ENCODE measurements around the gene AKAP6. TPM values are rescaled to one million over a fixed set of nuclear protein-coding genes. Genes with fewer than 3 reads are reported as not detected.

AKAP6 gene, protein sequence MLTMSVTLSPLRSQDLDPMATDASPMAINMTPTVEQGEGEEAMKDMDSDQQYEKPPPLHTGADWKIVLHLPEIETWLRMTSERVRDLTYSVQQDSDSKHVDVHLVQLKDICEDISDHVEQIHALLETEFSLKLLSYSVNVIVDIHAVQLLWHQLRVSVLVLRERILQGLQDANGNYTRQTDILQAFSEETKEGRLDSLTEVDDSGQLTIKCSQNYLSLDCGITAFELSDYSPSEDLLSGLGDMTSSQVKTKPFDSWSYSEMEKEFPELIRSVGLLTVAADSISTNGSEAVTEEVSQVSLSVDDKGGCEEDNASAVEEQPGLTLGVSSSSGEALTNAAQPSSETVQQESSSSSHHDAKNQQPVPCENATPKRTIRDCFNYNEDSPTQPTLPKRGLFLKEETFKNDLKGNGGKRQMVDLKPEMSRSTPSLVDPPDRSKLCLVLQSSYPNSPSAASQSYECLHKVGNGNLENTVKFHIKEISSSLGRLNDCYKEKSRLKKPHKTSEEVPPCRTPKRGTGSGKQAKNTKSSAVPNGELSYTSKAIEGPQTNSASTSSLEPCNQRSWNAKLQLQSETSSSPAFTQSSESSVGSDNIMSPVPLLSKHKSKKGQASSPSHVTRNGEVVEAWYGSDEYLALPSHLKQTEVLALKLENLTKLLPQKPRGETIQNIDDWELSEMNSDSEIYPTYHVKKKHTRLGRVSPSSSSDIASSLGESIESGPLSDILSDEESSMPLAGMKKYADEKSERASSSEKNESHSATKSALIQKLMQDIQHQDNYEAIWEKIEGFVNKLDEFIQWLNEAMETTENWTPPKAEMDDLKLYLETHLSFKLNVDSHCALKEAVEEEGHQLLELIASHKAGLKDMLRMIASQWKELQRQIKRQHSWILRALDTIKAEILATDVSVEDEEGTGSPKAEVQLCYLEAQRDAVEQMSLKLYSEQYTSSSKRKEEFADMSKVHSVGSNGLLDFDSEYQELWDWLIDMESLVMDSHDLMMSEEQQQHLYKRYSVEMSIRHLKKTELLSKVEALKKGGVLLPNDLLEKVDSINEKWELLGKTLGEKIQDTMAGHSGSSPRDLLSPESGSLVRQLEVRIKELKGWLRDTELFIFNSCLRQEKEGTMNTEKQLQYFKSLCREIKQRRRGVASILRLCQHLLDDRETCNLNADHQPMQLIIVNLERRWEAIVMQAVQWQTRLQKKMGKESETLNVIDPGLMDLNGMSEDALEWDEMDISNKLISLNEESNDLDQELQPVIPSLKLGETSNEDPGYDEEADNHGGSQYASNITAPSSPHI (N-terminal part only)
- polyA plus RNA-seq (ENCODE audit: insufficient read length in 3 of 3): 1 to 10 TPM; 2.0 to 3.3 (median 2.7) TPM

DNA sequence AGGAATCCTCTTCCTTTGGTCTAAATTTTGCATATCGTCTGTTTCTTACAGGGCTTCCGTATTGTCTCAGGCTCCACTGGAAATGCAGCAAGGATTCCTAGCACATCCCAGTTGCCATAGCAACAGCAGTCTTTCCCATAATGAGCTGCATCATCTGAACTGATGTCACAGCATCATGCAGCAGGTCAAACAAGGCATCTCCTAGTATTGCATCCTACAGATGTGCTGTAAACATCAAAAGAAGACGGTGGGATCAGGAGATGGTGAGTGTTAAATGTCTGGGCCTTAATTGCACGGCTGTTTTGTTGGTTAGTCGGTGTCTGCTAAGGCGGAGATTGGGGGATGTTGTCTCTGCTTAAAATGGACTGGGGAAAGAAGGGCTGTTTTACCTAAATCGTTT, at the start of gene AKAP6:
TSS of gene AKAP6 (plus strand) at position 153 of the 400 bp plus-strand sequence. CDS start 104,196 bp downstream, outside the sequence.
- no peak for DNase-seq (ENCODE audit: low read depth in 3 of 3, low spot score in 2 of 3)

DNA sequence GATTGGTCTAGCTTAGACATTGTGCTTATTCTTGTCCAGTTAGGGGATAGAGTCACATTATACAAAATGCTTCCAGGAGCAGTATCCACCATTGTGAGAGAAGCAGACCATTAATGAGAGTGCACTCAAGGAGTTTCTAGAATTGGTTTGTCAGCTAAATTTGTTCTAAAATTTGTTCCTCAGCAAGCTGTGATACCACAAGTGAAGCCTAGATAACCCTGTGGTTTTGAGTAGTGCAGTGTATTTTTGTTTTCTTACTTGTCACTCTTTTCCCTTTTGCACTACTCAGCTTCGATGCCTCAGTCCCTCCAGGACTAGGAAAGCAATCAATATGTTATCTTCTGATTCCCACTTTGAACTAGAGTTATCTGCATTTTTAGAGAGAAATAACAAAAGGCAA, 42.5 kb upstream of the AKAP6 start:
- no peak for DNase-seq (ENCODE audit: low read depth in 3 of 3, low spot score in 2 of 3)

DNA sequence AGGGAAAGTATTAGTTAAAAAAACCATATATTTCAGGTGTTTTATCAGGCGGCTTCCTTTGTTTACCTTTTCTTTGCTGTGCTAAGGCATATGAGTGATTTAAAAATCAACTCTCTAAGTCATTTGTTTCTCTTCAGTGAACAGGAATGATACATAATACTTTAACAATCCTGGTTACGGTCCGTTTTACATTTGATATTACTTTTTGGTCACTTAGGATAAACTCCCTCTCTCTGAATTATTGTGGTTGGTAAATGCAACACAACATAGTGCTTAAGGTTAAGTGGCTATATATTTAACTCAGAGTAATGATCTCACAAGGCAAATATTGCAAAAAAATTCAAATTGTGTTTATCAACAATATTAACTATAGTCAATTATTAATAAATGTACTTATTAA, 32.7 kb upstream of the AKAP6 start:
- no peak for DNase-seq (ENCODE audit: low read depth in 3 of 3, low spot score in 2 of 3)

DNA sequence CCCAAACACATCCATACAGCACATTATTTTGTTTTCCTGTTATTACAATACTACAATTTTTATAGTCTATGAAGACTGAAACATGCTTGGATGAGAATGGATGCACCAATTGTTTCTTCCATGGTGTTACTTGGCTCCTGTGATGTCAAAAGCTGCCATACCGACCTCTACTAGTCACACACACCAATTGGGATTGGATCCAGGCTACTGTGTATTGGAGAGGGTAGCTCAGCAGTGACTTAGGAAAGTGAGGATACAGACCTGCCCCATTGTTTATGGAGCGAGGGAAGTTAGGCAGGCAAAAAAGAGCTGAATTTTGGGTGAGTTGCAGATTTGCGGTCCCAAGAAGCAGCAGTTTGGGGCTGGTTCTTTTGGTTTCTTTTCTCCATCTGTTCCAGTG, 30.8 kb upstream of the AKAP6 start:
- no peak for DNase-seq (ENCODE audit: low read depth in 3 of 3, low spot score in 2 of 3)

DNA sequence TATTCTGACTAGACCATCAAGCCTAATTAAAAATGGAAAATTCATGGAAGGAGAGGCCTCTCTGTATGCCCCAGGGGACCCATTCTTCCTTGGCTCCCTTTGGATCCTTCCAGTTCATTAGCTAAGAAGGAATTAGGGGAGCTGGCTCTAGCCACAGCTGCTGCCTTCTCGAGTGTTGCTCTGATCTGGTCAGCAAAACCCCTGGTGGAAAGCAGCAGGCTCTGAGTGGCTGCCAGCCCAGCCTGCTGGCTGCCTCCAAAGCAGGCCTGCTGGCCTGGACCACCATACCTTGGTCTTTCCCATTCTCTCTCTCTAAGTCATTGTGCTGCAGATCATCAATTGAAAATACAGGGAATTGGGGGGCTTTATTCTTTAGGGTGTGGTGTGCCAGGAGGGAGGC, 29.0 kb upstream of the AKAP6 start:
- no peak for DNase-seq (ENCODE audit: low read depth in 3 of 3, low spot score in 2 of 3)

DNA sequence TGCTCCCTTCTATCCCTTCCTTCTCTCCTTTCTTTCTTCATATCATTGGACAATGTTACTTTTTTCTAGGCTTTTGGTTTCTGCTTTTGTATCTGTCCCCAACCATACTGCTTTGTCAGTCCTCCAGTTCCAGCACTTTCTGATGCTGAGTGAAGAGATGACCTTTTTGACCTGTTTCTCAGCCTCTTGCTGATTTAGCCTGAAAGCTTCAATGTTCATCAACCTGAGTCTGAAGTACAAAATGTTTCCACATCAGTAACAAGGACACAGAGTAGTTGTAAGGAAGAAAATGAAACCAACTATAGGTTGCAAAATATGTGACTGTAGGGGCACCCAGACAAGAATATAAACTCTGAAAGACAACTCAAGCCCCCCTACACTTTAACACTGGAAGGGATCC, 25.2 kb upstream of the AKAP6 start:
- DNase-seq (ENCODE audit: low read depth in 3 of 3, low spot score in 2 of 3): no peak

DNA sequence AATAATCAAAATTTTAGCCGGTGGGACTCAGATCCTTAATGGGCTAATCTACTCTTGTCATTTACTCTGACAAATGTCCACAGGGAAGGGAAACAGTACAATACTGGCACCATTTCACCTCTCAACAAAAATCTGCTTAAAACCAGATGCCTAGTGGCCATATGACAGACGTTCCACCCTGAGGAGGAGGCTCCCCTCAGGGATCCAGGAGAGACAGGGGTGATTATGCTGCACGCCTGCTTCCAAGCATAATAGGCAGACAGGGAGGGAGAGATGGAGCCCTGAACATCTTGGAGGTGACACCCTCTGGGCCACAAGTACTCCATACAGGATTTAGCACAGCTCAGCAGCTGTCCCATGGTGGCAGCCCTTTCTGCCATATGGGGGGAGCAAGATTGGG, 24.8 kb upstream of the AKAP6 start:
- DNase-seq (ENCODE audit: low read depth in 3 of 3, low spot score in 2 of 3): no peak

DNA sequence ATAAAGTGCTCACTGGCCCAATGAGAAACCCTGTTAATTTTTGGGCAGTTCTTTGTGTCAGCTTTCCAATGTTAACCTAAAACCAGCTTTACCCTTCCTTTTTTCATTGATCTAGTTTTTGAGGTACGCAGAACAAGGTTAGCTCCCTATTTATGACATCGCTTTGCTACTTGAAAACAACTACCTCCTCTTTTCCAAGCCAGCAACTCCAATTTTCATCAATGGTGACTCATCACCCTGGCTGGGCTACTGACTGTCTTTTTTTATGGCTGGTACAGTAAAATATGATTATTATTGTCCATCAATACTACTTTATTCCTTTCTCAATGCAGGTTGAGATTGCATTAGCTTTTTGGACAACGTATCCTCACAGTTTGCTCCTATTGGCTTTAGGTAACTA, 22.5 kb upstream of the AKAP6 start:
- DNase-seq (ENCODE audit: low read depth in 3 of 3, low spot score in 2 of 3): no peak

DNA sequence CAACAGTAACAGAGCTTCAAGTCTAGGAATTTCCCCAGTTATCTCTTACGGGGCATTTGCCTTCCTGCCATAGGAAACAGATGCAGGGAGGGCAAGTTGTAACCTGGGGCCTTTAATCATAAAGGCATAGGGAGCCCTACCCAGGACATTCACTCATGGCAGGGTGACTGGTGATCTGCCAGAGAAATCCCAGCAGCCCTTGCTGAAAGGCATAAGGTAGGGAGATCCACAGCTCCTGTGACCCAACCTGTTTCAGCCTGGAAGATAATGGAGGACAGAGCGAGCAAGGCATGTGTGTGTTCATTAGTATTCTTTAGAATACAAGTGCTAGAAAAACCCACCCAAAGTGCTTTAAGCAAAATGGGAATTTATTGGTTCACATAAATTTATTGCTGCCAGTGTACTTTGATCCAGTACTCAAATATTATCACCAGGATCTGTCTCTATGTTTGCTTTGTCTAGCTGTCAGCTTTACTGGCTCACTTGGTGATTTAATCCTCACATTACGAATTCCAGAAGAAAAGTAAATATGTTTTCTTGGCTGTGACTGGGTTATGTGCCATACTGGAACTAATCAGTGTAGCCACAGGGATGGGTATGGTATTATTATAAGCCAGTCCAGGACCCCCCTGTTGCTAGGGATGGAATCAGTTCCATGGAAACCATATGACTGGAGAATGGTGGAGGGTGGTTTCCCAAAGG, 21.1 kb upstream of the AKAP6 start:
- DNase-seq (ENCODE audit: low read depth in 3 of 3, low spot score in 2 of 3): no peak

DNA sequence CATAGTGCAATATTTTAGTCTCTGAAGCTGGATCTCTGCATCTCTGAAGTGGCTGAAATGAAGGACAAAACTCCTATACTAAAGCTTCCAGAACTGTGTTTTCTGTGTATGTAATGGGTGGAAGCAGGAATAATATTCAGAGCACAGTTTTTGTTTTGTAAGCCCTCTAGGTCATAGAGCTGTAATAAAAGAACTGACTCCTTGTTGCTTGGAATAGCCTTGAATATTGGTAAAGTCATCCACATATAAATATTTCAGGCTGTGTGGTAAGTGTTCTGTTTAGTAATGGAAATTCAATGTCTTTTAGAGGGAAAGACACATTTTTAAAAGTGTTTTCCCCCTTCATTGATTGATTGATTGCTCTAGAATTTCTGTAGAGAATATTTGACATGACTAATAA, 18.2 kb upstream of the AKAP6 start:
- DNase-seq (ENCODE audit: low read depth in 3 of 3, low spot score in 2 of 3): no peak

DNA sequence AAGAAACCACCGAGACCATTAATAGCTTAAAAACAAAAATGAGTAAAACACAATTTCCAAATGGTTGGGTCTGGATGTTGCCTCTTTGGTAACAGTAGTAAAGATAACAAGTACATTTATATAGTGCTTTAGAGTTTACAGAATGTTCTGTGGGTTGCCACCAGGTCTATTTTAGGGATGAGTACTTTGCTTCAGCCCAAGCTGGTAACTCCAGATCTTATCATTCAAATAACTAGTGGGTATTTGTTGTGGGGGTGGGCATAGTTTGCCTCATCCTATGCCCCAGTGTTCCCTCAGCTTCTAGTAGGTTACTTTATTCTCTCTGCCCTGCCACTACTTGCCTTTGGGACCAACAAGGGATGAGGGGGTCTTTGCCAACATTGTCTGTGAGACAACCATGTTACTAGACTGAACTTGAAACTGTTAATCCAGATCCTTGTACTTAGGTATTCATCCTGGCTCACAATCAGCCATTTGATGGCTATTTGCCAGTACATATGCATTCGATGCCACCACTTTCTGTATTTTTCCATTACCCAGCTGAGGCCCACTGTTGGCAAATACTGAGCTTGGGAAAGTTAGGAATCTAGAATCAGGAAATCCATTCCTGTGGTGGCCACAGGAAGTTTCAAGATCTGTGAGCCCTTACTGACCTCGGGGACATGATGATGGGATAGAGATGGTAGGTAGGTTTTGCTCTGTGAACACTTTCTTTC, 17.6 kb upstream of the AKAP6 start:
- no peak for DNase-seq (ENCODE audit: low read depth in 3 of 3, low spot score in 2 of 3)

DNA sequence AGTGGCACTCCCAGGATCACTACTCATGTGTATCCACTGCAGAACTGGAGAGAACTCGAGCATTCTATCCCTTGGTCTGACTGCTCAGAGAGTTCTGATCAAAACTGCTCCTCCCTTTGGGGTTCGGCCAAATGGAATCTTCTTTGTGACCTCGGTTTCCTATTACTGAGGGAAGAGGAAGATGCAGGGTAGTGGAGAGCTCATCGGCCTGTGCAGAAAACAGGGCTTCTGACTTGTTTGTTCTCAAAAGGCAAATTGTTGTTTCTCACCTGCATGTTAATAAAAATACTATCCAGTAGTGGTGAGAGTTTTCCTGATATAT, 17.1 kb upstream of the AKAP6 start:
- DNase-seq (ENCODE audit: low read depth in 3 of 3, low spot score in 2 of 3): no peak

DNA sequence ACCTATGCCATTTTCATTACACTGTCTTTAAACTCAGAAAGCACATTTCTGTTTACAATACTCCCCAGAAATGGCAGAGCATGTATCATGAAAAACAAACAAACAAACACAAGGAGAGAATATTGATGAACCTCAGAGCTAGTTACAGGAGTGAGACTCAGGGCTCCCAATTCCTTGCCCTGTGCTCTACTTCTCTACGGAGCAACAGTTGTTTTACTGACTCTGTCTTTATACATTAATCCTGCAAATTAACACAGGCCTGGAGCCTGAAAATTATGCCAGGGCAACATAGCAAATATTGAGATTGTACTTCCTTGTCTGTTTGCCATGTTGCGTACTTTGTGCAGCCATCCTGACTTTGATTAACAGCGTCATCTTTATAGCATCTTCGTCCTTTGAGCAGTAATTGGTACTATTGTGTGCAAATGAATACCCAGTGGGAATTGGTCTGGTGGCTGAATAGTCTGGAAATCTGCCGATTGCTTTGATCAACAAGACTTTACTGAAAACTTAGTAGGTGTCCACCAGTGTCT, 15.2 kb upstream of the AKAP6 start:
- no peak for DNase-seq (ENCODE audit: low read depth in 3 of 3, low spot score in 2 of 3)

DNA sequence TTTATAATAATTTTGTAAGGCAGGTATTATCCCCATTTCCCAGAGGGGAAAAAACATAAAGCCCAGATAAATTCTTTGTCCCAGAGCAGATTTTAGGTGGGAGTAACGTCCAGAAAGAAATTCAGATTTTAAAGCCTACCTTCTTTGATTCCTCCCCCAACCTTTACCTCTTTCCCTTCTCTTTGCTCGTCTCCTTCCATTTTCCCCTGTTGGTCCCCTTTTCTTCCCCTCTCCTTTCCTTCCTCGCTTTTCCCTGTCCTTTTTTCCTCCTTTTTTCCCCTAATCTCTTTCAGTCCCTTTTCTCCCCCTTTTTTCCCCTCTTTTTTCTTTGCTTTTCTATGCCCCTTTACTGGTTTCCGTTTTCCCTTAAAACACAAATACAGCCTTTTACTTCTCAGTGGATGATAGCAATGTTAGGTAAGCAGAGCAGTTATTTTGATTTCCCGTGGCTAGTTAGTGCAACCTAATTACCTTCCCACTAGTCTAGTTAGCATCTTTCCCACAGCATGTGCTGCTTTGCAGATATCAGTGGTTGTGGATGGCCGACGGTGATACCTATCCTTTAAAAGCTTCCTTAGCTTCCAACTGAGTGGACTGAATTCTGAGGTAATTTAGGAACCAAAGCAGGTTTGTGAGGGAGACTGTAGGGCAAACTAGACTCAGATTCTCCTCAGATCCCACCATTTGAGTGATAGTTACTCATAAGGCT, 10.9 kb upstream of the AKAP6 start:
- DNase-seq (ENCODE audit: low read depth in 3 of 3, low spot score in 2 of 3): no peak

DNA sequence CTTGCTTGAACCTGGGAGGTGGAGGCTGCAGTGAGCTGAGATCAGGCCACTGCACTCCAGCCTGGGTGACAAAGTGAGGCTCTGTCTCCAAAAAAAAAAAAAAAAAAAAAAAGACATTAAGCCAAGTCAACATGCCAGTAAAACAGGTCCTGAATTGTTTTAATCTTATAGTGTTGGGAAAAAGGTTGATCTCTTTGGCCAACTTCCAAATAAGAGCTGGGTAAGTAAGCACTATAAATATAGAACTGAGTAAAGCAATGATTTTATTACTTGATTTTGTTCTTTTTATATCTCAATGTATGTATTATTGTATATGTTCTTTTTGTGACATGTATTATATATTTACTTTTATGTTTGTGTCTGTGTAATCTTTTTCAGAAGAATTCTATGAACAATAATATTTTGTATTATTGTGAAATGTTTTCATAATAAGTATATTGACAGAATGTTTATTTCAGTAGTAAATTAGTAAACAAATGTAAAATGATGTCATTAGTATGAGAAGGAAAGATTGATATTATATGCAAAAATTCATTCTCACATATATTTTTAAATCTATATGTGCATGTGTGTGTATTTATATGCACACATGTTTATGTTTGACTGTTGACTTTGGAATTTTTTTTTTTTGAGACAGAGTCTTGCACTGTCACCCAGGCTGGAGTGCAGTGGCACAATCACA, 9.6 kb upstream of the AKAP6 start:
- no peak for DNase-seq (ENCODE audit: low read depth in 3 of 3, low spot score in 2 of 3)

DNA sequence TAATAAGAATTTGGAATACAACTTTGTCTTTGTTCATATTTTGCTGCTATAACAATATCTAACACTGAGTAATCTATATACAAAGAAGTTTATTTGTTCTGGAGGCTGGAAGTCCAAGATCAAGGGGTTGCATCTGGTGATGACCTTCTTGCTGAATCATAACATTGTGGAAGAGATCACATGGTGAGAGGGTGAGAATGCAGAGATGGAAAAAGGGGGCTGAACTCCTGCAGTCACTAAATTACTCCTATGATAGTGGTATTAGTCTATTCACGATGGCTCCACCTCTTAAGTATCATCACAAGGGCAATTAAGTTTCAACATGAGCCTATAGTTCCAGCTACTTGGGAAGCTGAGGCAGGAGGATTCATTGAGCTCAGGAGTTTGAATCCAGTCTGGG, 4.5 kb upstream of the AKAP6 start:
- DNase-seq (ENCODE audit: low read depth in 3 of 3, low spot score in 2 of 3): no peak

DNA sequence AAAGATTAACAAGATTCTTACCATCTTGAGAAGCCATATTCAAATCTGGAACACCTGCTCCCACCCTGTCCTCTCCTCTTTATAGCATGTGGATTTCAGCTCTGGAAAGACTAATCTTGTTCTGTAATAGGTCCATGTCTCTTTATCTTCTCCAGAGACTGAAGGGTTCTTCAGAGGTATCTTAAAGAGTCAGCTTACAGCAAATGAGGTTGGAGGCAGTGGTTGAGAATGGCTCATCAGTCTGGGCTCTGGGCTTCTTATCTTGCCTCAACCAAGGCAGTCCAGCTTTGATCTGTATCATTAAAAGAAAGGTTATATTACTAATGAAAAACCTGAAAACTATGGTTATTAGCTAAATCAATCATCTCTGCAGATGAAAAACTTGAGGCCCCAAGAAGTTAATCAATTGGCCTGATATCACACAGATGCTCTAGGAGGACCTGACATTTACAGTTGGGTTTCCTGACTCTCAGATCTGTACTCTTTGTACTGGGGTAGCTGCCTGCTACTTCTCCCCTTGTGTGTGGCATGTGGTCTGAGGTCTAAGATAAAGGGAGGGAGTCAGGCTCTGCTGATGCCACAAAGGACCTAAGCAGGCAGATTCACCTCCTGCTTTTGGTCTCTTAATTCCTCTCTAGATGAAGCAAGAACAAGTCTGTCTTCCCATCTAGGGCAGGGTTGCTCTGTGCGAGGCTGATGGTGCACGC, 1.7 kb upstream of the AKAP6 start:
- DNase-seq (ENCODE audit: low read depth in 3 of 3, low spot score in 2 of 3): no peak

All from right renal cortex interstitium (tissue), 3 donors.